Astrocyte of the spinal cord (primary cell): ENCODE results near the gene DOCK7.
"Not testable (repeated sequence)": the region's sequence is repeated elsewhere in the genome, so short reads cannot be mapped to it uniquely, and the experiment has no call there.

Source experiments
- DNase-seq: peaks from one replicate; pipeline ENCODE4 v3.0.0; 2011; ENCODE audit warnings: low read depth, low spot score
- H3K4me3 ChIP-seq: 2 replicates; pipeline ENCODE4 v1.5.1; 2011; ENCODE audit warnings: low read depth, mild to moderate bottlenecking, low read length, moderate library complexity
- in situ Hi-C: cut with HindIII; loops from 2 replicates; pipeline ENCODE4 v1.10.0; 2017; ENCODE audit warnings: low sequenced_read_pairs
- TF ChIP-seq, protein P1 (sequence below): IDR thresholded peaks from 2 replicates; pipeline ENCODE4 v1.5.1; 2012; ENCODE audit warnings: low read depth, mild to moderate bottlenecking, low read length, inconsistent platforms

Gene DOCK7

DNA sequence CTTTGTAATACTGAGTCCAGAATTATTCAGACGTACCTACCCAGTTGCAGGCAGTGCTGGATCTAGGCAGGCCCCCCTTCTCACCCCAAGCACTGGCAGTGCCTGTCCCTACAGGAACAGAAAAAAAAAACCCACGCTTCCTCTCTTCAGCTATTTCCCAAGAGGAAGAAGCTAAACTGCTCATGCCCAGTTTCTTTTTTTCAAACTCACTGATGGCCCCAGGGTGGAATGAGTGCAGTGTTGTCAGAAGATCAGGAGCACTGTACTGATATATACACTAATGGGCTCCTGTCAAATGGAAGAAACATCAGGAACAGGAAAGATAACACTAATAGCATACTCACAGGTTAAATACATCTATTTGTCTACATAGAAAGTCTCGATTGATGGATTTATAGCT lies 28.2 kb upstream of the DOCK7 start:
- in situ Hi-C loops = no loop called here
- TF ChIP-seq, protein P1, sequence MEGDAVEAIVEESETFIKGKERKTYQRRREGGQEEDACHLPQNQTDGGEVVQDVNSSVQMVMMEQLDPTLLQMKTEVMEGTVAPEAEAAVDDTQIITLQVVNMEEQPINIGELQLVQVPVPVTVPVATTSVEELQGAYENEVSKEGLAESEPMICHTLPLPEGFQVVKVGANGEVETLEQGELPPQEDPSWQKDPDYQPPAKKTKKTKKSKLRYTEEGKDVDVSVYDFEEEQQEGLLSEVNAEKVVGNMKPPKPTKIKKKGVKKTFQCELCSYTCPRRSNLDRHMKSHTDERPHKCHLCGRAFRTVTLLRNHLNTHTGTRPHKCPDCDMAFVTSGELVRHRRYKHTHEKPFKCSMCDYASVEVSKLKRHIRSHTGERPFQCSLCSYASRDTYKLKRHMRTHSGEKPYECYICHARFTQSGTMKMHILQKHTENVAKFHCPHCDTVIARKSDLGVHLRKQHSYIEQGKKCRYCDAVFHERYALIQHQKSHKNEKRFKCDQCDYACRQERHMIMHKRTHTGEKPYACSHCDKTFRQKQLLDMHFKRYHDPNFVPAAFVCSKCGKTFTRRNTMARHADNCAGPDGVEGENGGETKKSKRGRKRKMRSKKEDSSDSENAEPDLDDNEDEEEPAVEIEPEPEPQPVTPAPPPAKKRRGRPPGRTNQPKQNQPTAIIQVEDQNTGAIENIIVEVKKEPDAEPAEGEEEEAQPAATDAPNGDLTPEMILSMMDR = no peak
- no peak overlapping the region for H3K4me3 ChIP-seq
- no peak for DNase-seq

DNA sequence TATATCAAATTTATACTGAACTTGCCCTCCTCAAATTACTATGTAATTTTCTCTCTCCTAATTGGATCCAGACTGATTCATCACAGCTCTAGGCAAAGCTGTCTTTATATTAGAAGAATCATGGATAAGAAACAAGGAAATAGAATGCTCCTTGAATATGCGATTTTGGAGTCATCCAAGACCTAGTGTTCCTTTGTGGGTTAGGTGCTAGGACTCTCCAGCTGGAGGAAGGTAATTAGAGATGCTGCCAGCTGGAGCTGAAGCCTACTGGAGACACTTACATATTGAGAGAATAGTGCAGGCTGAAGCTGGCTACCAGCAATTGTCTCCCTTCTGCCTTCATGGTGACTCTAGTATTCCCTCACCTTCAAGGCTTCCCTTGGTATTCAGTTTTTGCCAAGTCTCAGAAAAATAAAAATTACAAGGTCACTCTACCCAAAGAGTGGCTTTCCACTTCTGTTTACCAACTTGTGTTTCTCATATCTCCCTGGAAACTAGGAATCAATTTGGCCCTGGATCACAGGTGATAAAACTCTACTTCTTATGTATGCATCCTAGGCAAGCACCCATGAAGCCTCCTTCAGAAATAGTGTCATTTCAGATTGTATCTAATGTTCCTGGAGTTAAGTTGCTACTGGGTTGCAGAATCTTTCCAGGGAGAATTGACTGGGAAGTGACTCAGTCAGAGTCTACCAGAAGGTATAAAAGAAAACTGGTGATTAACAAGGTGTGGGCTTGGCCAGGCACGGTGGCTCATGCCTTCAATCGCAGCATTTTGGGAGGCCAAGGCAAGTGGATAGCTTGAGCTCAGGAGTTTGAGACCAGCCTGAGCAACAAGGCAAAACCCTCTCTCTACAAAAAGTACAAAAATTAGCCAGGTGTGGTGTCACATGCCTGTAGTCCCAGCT lies 24.4 kb upstream of the DOCK7 start:
- DNase-seq = no peak
- in situ Hi-C loops = no loop called here
- TF ChIP-seq, protein P1 = no peak
- H3K4me3 ChIP-seq = no peak overlapping the region

DNA sequence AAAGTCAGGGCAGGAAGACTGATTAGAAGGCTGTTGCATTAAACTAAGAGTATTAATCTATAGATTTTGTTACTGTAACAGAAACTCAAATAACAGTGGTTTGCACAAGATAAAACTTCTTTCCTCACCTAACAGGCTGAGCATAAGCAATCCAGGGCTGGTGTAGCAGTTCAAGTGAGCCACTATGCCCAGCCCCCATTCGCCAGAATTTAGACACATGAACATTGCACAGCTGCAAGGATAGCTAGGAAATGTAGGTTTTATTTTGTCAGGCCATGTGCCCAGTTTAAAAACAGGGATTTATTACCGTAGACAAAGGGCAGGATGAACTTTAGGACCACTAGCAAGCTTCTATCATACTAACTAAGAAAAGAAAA lies 19.5 kb upstream of the DOCK7 start:
- no peak overlapping the region for H3K4me3 ChIP-seq
- DNase-seq = no peak
- TF ChIP-seq, protein P1 = no peak
- in situ Hi-C loops = no loop called here

DNA sequence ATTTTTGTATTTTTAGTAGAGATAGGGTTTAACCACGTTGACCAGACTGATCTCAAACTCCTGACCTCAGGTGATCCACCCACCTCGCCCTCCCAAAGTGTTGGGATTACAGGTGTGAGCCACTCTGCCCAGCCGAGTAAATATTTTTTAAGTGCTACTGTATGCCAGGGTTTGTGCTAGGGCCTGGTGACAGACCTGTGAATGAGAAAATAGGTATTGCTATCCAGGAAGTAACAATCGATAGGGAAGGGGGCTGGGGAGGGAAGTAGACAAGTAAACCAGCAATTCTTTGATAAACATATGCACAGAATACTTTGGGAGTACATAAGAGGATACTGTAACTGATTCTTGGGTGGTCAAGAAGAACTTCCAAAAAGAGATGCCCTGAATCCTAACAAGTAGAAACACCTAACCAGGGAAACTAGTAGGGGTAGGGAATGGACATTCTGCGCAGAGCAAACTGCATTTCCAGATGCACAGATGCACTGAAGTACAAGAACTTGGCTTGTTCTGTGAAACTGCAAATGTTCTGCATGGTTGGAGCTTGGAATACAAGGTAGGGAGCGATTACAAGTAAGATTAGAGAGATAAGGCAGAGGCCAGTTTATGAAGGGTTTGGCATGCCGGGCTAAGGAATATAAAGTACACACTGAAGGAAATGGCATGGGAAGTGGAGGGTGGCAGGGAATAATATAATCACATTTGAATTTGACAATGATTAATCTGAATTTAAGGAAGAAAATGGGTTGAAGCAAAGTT lies 19.0 kb upstream of the DOCK7 start:
- in situ Hi-C loops = no loop called here
- H3K4me3 ChIP-seq = no peak overlapping the region
- DNase-seq = no peak
- TF ChIP-seq, protein P1 = no peak

DNA sequence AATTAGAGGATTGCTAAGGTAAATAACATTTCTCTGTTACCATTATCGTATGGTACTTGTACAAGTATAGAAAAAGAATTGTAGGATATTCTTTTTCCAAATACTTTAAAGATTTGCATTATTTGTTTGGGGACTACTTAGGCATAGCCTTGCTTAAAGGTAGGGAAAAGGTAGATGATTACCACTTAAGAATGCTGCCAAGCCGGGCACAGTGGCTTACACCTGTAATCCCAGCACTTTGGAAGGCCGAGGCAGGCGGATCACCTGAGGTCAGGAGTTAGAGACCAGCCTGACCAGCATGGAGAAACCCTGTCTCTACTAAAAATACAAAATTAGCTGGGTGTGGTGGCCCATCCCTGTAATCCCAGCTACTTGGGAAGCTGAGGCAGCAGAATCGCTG lies 10.0 kb upstream of the DOCK7 start:
- H3K4me3 ChIP-seq, DNase-seq, in situ Hi-C loops: not testable (repeated sequence)

DNA sequence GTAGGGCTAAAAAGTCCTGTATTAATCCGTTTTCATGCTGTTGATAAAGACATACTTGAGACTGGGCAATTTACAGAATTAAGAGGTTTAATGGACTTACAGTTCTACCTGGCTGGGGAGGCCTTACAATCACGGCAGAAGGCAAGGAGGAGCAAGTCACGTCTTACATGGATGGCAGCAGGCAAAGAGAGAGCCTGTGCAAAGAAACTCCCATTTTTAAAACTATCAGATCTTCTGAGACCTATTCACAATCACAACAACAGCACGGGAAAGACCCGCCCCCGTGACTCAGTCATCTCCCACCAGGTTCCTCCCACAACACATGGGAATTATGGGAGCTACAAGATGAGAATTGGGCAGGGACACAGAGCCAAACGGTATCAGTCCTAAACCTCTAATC lies 6.3 kb upstream of the DOCK7 start:
- in situ Hi-C loops = not testable (repeated sequence)

DNA sequence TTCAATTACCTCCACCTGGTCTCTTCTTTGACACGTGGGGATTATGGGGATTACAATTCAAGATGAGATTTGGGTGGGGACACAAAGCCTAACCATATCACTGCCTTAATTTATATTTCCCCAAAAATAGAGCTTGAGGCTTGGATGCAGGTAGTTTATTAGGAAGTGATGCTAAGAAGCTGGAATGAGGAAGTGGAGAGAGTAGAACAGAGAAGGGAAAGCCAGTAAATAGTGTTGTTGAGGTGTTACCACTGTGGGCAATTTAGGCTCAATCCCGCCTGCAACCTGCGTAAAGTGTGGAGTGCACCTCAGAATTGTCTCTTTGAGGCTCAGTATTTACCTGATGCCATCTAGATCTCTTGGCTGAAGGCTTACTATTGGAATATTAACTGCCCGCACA lies 4.9 kb upstream of the DOCK7 start:
- TF ChIP-seq, protein P1 = no peak
- in situ Hi-C loops = no loop called here
- no peak for DNase-seq
- H3K4me3 ChIP-seq = no peak overlapping the region

More for the DNA sequence above, 6.3 kb upstream of the DOCK7 start:
- H3K4me3 ChIP-seq, DNase-seq: not testable (repeated sequence)
